HL-60 (cell line): ENCODE data around the gene SLC38A4.

Source experiments
- GABPA ChIP-seq: IDR thresholded peaks from 2 replicates; pipeline ENCODE4 v1.6.1; 2012; ENCODE audit warnings: low read depth
- POLR2AphosphoS5 ChIP-seq: IDR thresholded peaks from 2 replicates; pipeline ENCODE4 v1.6.1; 2012; ENCODE audit warnings: low read depth
- SPI1 ChIP-seq: IDR thresholded peaks from 2 replicates; pipeline ENCODE4 v1.6.1; 2012; ENCODE audit warnings: low read depth, mild to moderate bottlenecking, borderline replicate concordance
- TF ChIP-seq, protein P1 (sequence below): IDR thresholded peaks from one replicate; pipeline ENCODE4 v1.5.1; 2011; ENCODE audit warnings: low read length, control low read depth, inconsistent platforms; ENCODE audit not compliant: insufficient read depth
- TF ChIP-seq, protein P2 (sequence below): IDR thresholded peaks from 2 replicates; pipeline ENCODE4 v1.6.1; 2012; ENCODE audit warnings: low read depth; ENCODE audit not compliant: insufficient replicate concordance

DNA sequence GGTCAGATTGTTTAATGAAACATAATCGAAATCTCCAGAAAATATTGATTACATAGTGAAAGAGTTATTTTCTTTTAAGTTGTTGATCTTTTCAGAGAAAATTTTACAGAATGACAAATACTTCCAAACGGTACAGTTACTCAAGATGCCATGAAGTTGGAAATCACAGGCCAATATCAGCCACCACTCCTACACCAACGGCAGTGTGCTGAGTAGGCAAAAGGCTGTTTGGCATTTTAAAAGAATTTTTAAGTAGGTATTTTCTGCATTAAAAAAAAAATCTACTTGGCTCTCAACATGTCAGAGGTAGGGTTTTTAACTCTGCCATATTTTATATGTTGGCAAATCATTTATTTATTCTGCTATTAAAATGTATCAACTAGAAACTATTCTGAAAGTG lies 21.7 kb downstream of the SLC38A4 start:
- TF ChIP-seq GABPA: no peak
- TF ChIP-seq, protein P1, sequence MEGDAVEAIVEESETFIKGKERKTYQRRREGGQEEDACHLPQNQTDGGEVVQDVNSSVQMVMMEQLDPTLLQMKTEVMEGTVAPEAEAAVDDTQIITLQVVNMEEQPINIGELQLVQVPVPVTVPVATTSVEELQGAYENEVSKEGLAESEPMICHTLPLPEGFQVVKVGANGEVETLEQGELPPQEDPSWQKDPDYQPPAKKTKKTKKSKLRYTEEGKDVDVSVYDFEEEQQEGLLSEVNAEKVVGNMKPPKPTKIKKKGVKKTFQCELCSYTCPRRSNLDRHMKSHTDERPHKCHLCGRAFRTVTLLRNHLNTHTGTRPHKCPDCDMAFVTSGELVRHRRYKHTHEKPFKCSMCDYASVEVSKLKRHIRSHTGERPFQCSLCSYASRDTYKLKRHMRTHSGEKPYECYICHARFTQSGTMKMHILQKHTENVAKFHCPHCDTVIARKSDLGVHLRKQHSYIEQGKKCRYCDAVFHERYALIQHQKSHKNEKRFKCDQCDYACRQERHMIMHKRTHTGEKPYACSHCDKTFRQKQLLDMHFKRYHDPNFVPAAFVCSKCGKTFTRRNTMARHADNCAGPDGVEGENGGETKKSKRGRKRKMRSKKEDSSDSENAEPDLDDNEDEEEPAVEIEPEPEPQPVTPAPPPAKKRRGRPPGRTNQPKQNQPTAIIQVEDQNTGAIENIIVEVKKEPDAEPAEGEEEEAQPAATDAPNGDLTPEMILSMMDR: no peak
- TF ChIP-seq POLR2AphosphoS5: no peak
- TF ChIP-seq, protein P2, sequence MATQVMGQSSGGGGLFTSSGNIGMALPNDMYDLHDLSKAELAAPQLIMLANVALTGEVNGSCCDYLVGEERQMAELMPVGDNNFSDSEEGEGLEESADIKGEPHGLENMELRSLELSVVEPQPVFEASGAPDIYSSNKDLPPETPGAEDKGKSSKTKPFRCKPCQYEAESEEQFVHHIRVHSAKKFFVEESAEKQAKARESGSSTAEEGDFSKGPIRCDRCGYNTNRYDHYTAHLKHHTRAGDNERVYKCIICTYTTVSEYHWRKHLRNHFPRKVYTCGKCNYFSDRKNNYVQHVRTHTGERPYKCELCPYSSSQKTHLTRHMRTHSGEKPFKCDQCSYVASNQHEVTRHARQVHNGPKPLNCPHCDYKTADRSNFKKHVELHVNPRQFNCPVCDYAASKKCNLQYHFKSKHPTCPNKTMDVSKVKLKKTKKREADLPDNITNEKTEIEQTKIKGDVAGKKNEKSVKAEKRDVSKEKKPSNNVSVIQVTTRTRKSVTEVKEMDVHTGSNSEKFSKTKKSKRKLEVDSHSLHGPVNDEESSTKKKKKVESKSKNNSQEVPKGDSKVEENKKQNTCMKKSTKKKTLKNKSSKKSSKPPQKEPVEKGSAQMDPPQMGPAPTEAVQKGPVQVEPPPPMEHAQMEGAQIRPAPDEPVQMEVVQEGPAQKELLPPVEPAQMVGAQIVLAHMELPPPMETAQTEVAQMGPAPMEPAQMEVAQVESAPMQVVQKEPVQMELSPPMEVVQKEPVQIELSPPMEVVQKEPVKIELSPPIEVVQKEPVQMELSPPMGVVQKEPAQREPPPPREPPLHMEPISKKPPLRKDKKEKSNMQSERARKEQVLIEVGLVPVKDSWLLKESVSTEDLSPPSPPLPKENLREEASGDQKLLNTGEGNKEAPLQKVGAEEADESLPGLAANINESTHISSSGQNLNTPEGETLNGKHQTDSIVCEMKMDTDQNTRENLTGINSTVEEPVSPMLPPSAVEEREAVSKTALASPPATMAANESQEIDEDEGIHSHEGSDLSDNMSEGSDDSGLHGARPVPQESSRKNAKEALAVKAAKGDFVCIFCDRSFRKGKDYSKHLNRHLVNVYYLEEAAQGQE: no peak
- no peak for TF ChIP-seq SPI1
